Measurements from ENCODE around the gene SCYL2.

DNA sequence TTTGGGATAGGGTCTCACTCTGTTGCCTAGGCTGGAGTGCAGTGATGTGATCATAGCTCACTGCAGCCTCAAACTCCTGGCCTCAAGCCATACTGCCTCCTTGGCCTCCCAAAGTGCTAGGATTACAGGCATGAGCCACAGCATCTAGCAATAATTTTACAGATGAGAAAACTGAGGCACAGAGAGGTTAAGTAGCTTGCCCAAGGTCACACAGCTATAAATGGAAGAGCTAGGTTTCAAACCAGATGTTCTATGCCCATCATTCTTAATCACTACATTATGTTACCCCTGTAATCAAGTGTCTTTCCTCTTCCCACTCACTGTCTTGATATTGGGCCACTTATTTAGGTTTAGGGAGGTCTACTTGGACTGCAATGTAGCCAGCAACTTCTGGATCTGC lies 93.5 kb downstream of the SCYL2 start:
- TF ChIP-seq, protein P1, sequence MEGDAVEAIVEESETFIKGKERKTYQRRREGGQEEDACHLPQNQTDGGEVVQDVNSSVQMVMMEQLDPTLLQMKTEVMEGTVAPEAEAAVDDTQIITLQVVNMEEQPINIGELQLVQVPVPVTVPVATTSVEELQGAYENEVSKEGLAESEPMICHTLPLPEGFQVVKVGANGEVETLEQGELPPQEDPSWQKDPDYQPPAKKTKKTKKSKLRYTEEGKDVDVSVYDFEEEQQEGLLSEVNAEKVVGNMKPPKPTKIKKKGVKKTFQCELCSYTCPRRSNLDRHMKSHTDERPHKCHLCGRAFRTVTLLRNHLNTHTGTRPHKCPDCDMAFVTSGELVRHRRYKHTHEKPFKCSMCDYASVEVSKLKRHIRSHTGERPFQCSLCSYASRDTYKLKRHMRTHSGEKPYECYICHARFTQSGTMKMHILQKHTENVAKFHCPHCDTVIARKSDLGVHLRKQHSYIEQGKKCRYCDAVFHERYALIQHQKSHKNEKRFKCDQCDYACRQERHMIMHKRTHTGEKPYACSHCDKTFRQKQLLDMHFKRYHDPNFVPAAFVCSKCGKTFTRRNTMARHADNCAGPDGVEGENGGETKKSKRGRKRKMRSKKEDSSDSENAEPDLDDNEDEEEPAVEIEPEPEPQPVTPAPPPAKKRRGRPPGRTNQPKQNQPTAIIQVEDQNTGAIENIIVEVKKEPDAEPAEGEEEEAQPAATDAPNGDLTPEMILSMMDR (IDR thresholded peaks at IDR 0.05): no peak
- TF ChIP-seq POLR2A (IDR thresholded peaks at IDR 0.05): no peak

Data from body of pancreas (tissue), 4 donors.